HCEC 1CT (cell line): ENCODE measurements around the gene FBLN2.
"Not testable (repeated sequence)": the region's sequence is repeated elsewhere in the genome, so short reads cannot be mapped to it uniquely, and the experiment has no call there.

Experiments
- DNase-seq: peaks from one replicate; pipeline ENCODE4 v3.0.0-alpha.2; 2017

The FBLN2 gene

DNA sequence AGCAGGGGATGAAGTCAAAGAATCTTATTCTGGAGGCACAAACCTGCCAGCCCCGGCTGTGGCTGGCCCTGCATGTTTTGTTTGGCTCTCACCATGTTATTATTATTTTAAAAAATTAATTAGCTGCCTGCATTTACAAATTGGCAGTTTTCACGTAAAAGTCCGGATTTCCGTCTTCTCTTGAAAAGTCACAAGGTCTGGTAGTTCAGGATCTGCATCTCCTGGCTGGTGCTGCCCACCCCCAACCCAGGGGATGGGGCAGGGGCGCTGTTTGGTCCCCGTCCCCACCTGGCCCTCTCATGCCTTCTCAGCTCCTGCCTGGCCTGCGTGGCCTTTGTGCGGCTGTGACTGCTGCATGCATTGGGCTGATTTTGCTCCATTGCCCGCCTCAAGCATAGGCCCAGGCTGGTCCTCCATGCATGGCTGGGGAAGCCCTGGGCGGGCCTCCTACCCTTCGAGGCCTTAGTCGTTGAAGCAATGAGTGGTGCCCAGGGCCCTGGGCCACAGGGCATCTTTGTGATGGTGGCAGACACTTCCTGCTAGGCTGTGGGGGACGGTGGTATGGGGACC is 2.0 kb downstream of the FBLN2 start:
- DNase-seq = no peak

- no peak for DNase-seq
Observed at GRCh38 chr3:13552857-13553652, 4.1 kb downstream of the FBLN2 start.

DNA sequence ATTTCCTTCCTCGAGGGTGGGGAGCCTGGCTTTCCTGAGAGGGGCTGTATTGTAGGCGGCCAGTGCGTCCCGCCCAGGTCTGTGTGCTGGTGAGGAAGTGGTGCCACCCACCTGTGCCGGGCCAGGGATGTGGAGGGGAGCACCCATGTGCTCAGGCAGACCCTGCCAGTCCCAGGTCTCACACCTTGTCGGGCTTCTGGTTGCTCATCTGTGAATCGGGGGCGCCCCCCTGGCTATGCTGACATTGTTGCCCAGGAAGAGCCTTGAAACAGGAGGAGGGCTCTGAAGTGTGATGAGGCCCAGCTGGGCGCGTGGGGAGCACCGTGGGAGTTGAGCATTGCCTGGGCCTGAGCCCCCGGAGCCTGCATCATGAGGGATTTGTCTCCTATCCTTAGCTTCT is 4.8 kb downstream of the FBLN2 start:
- DNase-seq = no peak

DNA sequence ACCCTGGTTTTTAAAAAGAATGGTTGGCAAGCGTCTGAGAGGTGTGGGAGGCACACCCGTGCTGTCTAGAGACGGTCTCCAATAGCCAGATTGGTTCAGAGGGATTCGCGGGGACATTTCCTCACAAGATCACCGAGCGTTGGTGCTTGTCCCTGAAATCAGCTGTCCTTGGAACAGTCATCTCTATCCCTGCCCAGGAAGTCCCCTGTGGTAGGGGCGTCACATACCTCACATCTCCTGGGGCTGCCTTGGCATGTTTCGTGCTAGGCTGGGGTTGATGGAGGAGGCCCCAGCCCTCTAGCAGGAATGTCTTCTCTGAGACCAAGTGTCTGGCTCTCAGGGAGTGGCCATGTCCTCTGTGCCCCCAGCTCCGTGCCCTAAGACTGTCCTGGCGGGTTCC is 6.8 kb downstream of the FBLN2 start:
- DNase-seq = no peak

DNA sequence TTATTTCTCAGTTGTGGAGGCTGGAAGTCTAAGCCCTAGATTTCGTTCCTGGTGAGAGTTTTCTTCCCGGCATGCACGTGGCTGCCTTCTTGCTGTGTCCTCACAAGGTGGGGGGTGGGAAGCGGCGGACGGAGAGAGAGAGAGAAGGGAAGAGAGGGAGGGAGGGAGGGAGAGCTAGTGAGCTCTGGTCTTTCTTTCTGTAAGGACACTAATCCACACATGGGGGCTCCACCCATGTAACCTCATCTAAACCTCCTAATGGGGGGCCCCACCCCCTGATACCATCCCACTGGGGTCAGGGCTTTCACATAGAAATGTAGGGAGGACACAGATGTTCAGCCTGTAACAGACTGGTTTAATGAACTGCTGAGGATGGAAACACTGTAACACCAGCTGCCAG is 7.3 kb downstream of the FBLN2 start:
- DNase-seq = no peak

DNA sequence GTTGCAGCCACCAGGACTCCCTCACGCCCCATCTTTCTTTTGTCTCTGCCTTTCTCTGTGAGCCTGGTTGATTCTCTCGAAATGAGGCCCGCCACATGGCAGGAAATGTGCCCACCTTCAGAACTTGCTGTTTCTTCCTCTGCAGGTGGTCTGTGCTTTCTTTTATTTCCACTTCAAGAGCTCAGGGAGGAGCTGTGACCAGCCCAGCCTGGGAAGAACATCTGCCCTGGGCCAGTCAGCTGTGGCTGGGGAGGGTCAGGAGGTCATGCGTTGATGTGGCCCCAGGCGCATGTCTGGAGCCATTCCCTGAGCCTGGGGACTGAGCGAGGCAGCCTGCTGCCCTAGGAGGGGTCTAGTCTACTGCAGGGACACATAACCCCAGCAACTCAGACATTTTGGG is 8.0 kb downstream of the FBLN2 start:
- no peak for DNase-seq

- no peak for DNase-seq
Observed at GRCh38 chr3:13557417-13557816, 8.5 kb downstream of the FBLN2 start.

GRCh38 chr3:13557926-13558325 is 9.0 kb downstream of the FBLN2 start:
- DNase-seq = no peak

- DNase-seq = no peak
Observed at GRCh38 chr3:13558651-13559050, 9.7 kb downstream of the FBLN2 start.

DNA sequence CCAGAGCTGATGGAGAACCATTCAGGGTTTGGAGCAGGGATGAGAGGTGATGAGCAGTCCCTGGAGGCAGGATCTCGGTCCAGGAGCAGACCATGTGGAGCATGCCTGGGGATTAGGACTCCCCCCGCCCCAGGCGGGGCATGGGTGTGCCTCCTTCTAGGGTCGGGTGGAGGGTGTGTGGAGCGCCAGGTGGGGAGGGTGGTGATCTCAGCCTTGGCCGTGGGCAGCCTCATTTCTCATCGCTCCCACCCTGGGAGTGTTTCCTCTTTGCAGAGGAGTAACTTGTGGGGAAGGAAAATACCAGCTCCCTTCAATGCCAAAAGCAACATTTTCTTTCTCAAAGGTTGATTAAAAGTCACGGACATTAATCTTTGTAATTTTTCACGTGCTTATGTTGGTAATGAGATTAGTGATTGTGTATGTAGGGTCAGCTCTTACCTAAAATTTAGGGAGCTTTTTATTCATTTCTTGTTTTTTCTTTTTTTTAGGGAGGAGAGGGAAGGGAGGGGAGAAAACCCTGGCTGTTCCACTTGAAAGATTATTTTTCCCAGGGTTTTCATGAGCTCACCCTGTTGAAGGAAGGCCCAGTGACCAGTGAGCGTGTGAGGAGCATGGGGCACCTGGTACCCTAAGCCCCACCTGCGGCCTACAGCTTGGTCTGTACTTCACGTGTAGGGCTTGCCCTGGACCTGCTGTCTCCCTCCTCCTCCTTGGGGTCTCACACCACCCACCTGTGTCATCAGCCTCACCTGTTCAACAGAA is 11.0 kb downstream of the FBLN2 start:
- DNase-seq = no peak

DNA sequence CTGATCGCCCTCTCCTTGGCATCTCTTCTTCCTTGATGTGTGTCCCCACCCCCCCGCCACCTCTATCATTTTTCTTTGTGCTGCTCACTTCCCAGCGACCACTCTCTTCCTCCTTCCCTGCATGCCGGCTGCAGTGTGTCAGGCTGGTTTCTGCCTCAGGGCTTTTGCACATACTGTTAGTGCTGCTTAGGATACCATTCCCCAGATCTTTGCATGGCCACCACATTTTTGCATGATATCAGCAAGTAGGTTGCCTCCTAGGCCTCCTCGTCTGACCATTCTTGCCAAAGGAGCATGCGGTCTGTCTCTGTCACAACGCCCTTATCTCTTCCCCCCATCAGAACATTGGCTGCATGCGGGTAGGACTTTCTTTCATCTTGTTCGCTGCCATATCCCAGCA is 12.5 kb downstream of the FBLN2 start:
- no peak for DNase-seq

DNA sequence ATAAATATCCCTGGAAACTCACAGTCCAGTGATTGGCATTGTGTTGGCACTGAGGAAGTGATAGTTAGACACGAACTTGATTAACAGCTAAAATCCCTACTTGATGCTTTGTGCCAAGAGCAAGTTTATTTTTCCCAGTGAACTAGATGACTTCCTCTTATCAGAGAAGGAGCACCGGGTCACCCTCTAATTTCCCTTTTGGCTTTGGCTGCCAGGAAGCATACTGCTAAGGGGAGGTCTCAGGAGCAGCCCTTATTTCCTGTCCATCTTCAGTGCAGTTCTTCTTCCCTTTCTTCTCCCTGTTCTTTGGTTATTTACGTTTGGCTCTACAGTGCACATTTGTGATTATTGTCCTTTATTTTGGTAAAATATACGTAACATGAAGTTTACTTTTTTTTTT is 13.0 kb downstream of the FBLN2 start:
- DNase-seq = no peak

GRCh38 chr3:13562421-13562820 is 13.5 kb downstream of the FBLN2 start:
- DNase-seq = not testable (repeated sequence)

DNA sequence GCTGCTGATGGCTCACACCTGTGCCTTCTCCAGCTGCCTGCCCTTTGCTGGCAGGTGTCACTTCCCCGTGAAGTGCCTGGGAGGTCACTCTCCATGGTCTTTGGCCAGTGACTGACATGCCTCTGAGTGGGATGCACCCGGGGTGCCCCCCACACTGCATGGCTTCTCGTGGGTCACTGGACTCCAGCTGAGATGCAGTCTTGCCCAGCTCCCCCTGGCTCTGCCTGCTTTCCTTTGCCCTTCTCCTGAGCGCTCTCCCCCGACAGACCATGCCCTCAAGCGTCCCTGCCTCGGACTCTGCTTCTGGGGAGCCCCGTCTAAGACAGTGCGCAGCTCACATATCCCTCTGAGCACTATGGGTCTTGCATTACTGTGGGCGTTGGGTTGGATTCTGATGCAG is 14.4 kb downstream of the FBLN2 start:
- no peak for DNase-seq

- no peak for DNase-seq
Observed at GRCh38 chr3:13563911-13564310, 15.0 kb downstream of the FBLN2 start.

DNA sequence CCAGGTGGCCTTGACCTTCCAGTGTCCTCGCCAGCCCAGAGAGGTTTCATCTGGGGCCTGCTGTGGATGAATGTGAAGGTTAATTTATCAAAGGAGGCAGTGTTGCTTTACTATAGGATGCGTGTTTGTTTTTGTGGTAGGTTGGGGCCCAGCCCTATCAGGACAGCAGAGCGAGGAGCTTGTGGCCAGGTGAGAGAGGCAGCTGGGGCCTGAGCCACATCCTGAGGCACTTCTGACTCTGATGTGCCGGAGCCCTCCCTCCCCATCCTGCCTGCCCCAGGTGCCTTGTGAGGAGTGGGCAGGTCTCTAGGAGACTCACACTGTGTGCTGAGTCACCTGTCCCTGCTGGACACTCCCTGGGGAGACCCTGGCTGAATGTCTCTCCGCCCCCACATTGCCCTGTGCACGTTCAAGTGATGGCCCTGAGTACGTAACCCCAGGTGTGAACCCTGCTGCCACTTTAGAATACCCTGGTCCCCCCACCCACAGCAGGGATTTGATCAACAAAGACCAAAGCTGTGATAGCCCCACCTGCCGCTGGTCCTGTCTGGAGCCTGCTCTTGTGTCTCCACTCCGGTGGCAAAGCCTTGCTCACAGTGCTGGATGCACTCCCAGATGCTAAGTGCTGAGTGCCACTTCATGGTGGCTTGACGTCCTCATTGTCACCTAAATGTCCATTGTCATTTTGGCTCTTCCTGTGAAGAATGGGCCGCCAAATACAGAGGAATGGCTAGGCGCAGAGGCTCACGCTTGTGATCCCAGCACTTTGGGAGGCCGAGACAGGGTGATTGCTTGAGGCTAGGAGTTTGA is 16.0 kb downstream of the FBLN2 start:
- DNase-seq = no peak

DNA sequence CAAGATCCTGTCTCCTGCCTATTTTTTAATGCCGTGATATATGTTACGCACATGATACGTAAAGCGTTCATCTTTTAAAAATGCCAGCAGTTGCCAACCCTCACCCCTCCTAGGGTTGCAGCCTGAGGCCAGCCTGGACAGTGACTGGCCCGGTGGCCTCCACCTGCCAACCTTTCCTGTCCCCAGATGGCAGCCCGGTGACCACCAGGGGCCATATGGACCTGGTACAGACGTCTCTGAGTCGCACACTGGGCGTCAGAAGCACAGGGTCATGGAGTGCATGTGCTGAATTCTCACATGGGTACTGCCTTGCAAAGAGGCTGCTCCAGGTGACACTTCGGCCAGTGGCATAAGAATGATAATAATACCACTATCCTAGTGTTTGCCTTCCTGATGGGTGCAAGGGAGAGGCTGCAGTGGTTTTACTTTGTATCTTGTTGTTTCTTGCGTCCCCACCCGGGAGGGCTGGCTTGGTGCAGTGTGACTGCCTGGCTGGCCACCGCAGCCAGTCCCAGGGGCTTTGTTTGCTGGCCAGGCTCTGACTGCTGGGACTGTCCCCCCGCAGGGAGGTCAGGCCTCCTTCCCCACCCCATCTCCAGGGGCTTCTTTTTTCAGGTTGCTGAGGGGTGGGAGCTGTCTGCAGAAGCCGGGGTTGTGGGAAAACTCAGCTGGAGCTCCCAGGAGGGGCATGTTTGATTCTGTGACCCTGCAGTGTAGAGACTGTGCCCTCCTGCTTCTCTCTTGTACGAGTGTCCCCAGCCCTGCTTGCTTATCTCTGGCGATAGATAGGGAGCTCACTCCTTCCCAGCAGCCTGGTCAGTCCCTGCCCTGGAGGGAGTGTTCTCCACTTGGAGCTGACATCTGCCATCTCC is 16.9 kb downstream of the FBLN2 start:
- no peak for DNase-seq

DNA sequence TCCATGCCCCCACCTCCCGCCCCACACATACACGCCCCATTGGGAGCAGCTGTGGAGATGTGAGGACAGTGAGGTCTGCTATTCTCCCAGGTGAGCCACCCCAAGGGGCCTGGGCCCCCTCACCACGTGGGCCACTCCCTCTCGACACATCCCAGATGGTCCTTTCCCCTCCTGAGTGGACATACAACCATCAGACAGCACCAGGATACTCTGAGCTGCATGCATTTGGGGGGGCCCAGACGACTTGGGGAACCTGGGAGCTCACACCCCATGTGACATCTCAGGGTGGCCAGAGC is 17.5 kb downstream of the FBLN2 start:
- no peak for DNase-seq

GRCh38 chr3:13566769-13567310 is 17.9 kb downstream of the FBLN2 start:
- DNase-seq = no peak

- no peak for DNase-seq
Observed at GRCh38 chr3:13567684-13568514, 19.0 kb downstream of the FBLN2 start.

DNA sequence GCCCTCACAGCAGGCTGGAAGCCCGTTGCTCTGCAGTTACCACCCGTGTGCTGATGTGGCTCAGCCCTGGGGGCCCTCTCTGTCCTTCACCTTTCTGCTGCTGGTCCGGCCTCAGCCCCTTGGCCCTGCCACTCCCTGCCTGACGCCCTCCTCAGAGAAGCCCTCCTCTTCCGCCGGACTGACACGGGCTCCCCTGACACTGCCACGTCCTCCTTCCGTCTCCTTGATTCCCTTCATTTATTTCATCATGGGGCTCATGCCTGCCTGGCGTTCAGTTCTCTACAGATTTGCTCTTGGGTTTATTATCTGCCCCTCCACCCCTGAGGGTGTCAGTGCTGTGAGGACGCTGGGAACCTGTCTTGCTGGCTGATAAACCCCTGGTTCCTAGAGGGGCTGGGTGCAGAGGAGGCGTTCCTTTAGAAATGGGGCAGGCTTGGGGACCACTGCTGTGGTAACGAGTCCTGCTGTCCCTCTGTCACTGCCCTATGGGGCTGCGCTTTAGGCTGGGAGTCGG is 19.6 kb downstream of the FBLN2 start:
- DNase-seq = no peak
